GM18868 (cell line): ENCODE measurements around the gene MAGEB1.
A peak's percentile ranks its signal among the peaks of the same experiment; 100 is the strongest.

Source experiments
- ATAC-seq: cut with Tn5 transposase; IDR thresholded peaks from one replicate; pipeline ENCODE4 v1.9.1; 2021; ENCODE audit warnings: mild to moderate bottlenecking, moderate library complexity; ENCODE audit not compliant: unreplicated experiment

The MAGEB1 gene

DNA sequence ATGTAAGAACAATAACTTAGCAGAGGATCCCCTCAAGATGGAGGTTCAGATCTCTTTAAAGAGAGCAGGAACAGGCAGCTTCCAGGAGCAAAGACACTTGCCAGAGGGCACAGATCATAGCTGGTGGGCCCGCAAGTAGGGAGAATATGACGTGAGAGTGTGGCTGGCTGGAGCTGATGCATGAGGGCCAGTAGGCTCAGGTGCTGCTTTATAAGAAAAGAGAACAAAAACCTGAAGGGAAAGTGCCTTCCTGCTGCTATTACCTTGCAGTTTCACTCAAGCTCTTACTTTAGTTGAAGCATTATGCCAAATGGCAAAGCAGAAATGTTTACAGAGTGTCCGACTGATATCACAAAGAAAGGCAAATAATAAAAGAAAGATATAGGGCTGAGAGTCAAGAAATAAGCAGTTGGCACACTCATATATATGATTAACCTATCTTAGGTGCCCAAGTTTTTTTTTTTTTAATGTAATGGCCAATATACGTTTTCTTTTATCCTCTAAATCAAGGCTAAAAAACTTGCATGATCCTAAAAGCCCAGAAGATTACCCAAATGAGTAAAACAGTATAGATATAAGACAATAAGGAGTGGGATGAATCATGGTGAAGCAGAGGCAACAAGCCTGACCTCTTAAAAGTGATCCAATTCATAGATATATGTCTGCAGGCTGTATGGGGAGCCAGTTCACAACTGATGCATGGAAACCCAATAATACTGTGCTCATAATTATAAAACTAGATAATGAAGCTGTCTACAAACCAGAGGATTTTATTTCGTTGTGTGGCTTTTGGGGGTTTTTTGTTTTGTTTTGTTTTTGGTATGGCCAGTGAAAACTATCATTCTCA lies 49.7 kb downstream of the MAGEB1 start:
- ATAC-seq = peak; percentile 76

DNA sequence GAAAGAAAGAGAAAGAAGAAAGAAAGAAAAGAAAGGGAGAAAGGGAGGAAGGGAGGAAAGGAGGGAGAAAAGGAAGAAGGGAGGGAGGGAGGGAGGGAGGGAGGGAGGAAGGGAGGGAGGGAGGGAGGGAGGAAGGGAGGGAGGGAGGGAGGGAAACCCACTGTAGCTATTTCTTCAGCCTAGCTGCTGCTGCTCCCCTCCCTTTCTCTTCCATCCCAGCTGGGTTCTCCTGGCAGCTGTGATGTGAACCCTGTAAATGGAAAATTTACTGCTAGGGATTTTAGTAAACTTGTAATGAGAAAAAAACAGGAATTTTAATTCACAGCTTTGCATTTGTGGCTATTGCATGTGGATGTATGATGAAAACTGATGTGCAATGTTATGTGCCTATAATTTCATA lies 54.3 kb downstream of the MAGEB1 start:
- ATAC-seq = no peak
